ENCODE data around the gene PROX1. TPM values are rescaled to one million over a fixed set of nuclear protein-coding genes. Genes with fewer than 3 reads are reported as not detected.

PROX1 gene
- polyA plus RNA-seq, 1 donor from 2014 or later, result 0.89 TPM

DNA sequence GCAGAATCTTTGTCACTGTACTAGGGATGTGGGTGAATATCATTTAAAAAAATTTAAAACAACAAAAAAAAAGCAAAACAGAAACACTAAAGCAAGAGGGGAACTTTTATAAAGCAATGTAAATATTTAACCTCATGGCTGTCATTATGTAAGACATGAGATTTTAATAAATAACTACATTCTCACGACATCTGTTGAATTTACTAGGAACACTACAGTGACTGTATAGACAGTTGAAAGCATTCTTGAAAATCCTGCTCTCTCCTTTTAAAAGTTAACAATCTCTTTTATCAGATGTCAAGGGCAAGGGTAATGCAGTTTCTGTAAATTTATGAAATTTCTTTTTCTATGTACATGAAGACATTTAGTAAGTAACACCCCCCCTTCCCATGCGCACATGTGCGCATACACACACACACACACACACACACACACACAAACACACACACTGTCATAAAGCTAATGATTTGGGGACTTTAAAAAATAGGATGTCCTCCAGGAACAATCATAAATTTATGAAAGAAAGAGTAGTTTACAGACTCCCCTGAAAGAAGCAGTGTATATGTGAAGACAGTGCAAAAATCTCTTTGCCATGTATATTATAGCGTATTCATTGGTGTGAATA is 51.7 kb downstream of the PROX1 start:
- Mint-ChIP-seq H3K4me1 (no peaks in the 10 kb centered on the region), H3K9me3 (no peaks in the 10 kb centered on the region), H3K4me3 (no peak overlapping the region)

DNA sequence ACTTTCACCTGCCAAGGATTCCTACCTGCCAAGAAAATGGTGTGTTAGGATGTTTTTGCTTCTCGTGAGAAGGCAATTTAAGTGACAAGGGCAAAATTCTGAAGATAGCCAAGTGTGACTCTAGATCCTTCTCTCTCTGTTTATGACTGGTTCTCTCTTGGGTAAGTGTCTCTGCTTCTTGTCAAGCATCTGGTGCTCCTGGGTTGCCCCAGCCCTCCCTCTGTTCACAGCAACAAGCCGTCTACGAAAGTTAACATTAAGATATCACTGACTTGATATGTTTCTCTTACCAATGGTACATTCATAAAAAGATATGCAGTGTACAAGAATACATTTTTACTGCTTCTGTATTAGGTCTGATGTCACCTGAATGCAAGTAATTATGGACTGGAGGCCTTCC is 55.4 kb downstream of the PROX1 start:
- Mint-ChIP-seq H3K9me3 (peaks cover 0 to 4% (median 3%) of the 10 kb centered on the region in 3 donors), H3K4me1 (peaks cover 0 to 1% (median 0%) of the 10 kb centered on the region in 3 donors), H3K27ac (no peak overlapping the region), H3K36me3 (peaks cover 2% of the 10 kb centered on the region), H3K27me3 (no peaks in the 10 kb centered on the region), H3K4me3 (peak overlapping the region in 1 of 4 donors; percentile 38)

More for the DNA sequence above, 51.7 kb downstream of the PROX1 start:
- no peaks in the 10 kb centered on the region for H3K27me3 Mint-ChIP-seq
- H3K27ac Mint-ChIP-seq, result no peak overlapping the region
- H3K36me3 Mint-ChIP-seq, result no peaks in the 10 kb centered on the region

DNA sequence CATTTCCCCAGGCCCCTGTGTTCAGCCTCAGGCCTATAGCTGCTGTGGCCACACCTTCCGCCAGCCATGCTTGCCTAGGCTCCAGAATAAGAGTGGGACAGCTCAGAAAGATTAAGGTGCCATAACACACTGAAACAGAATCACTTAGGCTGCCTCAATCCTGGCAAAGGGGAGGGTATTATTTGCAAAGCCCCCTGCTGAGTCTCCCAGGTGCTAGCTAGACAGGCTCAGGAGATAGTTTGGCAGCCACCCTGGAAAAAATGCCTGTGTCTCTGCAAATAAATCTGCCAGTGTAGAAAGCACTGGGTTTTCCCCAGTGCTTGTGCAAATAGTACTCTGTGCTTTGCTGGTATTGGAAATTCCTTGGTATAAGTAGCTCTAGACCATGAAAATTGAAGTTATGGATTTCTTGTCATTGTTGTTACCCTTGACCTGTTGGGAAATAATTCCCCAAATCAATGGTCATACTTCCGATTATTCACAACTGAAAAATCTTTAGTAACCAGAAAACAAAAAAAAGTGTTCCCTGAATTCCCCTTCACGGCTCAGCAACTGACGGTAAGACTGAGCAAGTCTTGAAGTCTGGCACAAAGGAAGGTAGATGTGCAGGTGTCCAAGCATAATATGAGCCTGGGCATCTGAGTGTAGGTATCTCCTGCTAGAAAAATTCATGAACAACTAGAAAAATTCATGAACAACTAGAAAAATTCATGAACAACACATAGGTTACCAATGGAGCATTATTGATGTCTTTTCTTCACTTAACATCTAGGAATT is 56.9 kb downstream of the PROX1 start:
- Mint-ChIP-seq H3K4me1 (peaks cover 0 to 1% (median 0%) of the 10 kb centered on the region in 3 donors), H3K4me3 (no peak overlapping the region), H3K36me3 (peaks cover 2% of the 10 kb centered on the region), H3K9me3 (peaks cover 4 to 9% (median 7%) of the 10 kb centered on the region in 3 donors), H3K27me3 (no peaks in the 10 kb centered on the region), H3K27ac (no peak overlapping the region)

DNA sequence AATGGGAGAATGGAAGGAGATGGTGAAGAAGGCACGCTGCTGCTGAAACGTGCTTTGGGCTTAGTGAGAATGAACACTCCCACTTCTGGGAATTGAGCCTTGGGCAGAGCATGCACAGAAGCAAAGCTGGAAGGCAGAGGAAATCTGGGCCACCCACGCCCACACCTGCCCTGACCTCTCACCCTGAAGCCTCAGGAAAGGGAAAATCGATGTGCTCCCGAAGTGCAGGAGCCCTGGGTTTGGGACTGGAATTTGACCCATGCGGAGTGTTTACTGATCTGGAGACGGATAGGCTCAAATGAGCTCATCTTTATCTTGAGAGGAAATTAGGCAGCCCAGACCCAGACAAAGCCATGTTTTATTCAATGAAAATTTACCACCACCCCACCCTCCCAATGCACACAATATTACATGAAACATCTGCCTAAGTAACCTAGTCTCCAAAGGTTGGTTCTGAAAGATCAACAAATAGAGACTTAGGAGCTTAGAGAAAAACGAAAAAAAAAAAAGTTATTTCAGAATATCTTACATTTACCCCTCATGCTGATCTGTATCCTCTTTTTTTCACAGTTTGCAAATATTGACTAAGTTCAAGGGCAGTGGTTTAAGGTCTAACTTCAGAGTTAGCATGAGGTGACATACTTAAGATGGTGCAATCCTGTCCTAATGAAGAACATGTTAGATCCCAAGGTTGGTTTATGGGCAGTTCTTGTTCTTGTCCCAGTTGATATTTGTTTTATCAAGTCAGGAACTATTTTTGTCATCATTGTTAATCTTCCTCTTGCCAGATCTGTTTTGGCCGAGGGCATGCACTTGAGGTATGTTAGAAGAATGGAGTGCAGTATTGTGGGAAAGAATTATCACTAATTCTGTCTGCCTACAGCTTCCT is 63.0 kb downstream of the PROX1 start:
- Mint-ChIP-seq H3K4me1 (peaks cover 0 to 1% (median 0%) of the 10 kb centered on the region in 3 donors), H3K27ac (no peak overlapping the region), H3K9me3 (peaks cover 4 to 11% (median 10%) of the 10 kb centered on the region in 3 donors), H3K27me3 (no peaks in the 10 kb centered on the region), H3K4me3 (no peak overlapping the region), H3K36me3 (peaks cover 2% of the 10 kb centered on the region)

DNA sequence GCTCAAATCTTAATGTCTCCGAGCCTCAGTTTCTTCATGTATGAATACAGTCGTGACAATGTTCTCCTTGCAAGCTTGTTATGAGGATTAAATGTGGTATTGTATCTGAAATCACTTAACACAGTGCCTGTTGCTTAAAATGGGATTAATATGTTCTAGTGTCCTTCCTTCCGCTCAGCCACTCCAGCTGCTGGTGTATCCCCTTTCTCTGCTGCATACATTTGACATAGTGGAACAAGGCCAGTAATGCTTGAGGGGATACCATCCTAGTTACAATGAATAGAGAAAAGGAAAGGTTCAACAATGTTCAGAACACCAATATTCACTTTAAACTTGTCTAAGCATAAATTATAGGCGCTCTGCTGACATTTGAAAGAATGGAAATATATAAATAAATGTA is 64.0 kb downstream of the PROX1 start:
- peaks cover 2% of the 10 kb centered on the region for H3K36me3 Mint-ChIP-seq
- H3K9me3 Mint-ChIP-seq, result peaks cover 4 to 11% (median 10%) of the 10 kb centered on the region in 3 donors
- no peaks in the 10 kb centered on the region for H3K27me3 Mint-ChIP-seq
- H3K4me1 Mint-ChIP-seq, result peaks cover 0 to 1% (median 0%) of the 10 kb centered on the region in 3 donors
- no peak overlapping the region for H3K4me3 Mint-ChIP-seq
- no peak overlapping the region for H3K27ac Mint-ChIP-seq

DNA sequence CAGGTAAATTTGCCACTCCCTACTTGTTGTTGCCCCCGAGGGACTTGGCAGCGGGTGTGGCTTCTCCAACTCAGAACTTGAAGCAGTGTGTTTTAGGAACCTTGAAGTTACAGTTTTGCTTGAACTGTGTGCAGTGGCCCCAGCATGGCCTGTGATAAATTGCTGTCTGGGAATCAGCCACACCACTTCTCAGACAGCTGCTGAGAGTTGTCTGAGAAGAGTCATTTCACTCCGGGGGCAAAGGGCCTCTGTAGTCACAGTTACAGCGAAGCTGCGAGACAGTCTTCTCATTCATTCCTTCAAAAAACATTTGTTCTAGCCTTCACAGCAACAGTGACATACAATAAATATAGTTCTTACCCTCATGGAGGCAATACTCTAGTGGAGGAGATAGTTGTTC is 70.3 kb downstream of the PROX1 start:
- H3K27ac Mint-ChIP-seq, result no peak overlapping the region
- H3K36me3 Mint-ChIP-seq, result no peaks in the 10 kb centered on the region
- H3K27me3 Mint-ChIP-seq, result no peaks in the 10 kb centered on the region
- no peaks in the 10 kb centered on the region for H3K4me1 Mint-ChIP-seq
- no peak overlapping the region for H3K4me3 Mint-ChIP-seq
- H3K9me3 Mint-ChIP-seq, result peaks cover 0 to 4% (median 4%) of the 10 kb centered on the region in 3 donors

DNA sequence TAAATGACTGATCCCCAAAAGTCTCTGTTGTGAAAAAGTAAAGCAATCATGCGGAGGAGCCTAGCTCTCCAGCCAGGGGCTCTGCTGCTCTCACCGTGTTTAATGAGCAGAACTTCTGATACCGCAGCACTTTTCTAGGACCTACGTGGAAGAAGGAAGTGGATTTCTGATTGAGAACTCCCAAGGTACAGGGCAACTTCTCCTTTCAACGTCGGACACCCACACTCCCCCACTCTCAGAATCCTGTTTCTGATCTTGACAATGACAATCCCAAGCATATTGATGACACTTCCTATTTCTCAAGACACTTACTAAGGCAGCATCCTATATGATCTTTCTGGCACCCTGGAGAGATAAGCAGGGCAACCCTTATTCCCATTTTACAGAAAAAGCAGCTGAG is 78.4 kb downstream of the PROX1 start:
- no peaks in the 10 kb centered on the region for H3K9me3 Mint-ChIP-seq
- peaks cover 2% of the 10 kb centered on the region for H3K27me3 Mint-ChIP-seq
- H3K27ac Mint-ChIP-seq, result no peak overlapping the region
- no peak overlapping the region for H3K4me3 Mint-ChIP-seq
- H3K4me1 Mint-ChIP-seq, result no peaks in the 10 kb centered on the region
- no peaks in the 10 kb centered on the region for H3K36me3 Mint-ChIP-seq

DNA sequence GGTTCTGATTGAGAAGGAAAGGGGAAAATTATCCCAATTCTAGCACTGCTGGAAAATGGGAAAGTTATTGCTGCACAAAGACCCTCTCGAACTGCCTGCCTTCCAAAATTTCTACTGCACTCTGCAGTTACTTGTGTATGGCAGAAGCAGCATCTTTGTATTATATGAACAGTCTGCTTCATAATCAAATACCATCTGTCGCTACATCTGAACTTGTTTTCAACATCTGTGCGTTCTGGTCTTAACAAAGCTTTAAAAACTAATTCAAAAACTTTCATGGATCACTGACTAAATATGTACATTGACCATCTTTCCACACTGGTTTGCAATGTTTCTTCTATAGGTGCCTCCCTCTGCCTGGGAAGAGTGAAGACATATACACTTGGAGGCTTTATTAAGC is 79.2 kb downstream of the PROX1 start:
- H3K9me3 Mint-ChIP-seq, result no peaks in the 10 kb centered on the region
- H3K27me3 Mint-ChIP-seq, result peaks cover 2% of the 10 kb centered on the region
- H3K4me3 Mint-ChIP-seq, result no peak overlapping the region
- no peak overlapping the region for H3K27ac Mint-ChIP-seq
- no peaks in the 10 kb centered on the region for H3K36me3 Mint-ChIP-seq
- no peaks in the 10 kb centered on the region for H3K4me1 Mint-ChIP-seq

DNA sequence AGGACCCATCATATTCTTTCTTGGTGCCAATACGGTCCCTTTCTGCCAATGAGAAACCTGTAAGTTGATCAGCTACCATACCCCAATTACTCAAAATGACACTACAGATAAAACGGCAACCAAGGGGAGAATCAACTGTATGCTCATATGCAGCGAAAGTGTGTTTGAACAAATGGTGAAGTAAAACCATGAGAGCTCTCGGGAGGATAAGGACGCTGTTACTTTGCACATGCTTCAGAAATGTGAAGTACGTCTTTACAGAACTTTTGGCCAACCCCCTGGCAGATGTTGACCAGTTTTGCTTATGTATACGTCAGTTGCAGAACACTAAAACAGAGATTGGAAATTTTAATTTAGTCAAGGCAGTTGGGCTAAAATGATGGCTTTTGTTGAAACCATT is 79.6 kb downstream of the PROX1 start:
- no peaks in the 10 kb centered on the region for H3K36me3 Mint-ChIP-seq
- no peaks in the 10 kb centered on the region for H3K9me3 Mint-ChIP-seq
- H3K27ac Mint-ChIP-seq, result no peak overlapping the region
- no peak overlapping the region for H3K4me3 Mint-ChIP-seq
- peaks cover 2% of the 10 kb centered on the region for H3K27me3 Mint-ChIP-seq
- no peaks in the 10 kb centered on the region for H3K4me1 Mint-ChIP-seq

DNA sequence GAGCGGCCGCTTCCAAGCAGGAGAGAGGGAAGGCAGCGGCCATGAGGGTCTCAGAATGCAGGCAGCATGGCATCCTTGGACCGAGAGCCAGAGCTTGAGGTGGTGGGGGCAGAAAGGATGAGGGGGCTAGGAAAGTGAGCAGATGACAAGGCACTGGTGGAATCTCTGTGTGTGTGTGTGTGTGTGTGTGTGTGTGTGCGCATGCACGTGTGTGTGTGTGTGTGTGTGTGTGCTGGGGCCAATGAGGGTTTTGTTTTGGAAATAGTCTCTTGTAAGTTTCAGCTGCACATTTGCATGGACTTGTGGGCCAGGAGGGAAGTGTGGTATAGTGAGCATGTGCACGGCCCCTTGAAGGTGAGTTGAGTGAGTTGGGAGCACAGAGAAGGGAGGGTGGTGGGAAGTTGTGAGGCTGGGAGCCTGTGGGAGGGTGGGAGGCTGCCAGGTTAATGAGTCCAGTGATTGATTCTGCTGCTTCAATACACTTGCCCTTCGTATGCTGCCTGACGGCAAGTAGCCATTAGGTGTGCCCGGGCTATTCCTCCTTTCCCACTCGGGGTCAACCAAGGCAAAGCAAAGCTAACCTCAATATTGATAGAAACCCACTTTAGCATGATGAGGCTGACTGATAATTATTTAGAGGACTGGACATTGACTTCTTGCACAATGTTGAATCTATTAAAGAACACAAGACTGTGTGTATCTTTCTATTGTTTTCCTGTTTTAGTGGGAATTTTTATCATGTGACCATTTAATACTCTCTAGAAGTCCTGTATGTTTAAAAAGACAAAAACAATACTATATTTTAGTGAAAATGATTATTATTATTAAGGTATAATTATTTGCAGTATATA is 80.3 kb downstream of the PROX1 start:
- H3K27me3 Mint-ChIP-seq, result peaks cover 2% of the 10 kb centered on the region
- no peak overlapping the region for H3K27ac Mint-ChIP-seq
- no peaks in the 10 kb centered on the region for H3K36me3 Mint-ChIP-seq
- no peaks in the 10 kb centered on the region for H3K9me3 Mint-ChIP-seq
- no peak overlapping the region for H3K4me3 Mint-ChIP-seq
- no peaks in the 10 kb centered on the region for H3K4me1 Mint-ChIP-seq

DNA sequence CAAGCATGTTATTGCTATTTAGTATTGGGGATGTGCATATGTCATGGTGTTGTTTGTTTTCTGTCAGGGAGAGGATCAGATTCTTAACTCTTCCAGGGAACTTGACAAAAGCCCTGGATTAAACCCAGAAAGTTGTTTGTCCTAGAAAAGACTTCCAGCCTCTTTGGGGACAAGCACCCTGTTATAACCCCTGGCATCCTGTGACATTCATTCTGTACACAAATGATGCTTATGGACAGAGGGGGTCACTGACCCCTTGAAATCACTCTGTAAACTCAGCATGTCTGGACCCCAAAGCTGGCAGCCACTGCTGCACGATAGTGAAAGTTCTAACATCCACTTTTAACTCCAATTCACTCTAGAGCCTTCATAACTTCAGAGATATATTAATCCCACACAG is 81.2 kb downstream of the PROX1 start:
- H3K36me3 Mint-ChIP-seq, result no peaks in the 10 kb centered on the region
- H3K4me1 Mint-ChIP-seq, result no peaks in the 10 kb centered on the region
- H3K4me3 Mint-ChIP-seq, result no peak overlapping the region
- H3K27ac Mint-ChIP-seq, result no peak overlapping the region
- no peaks in the 10 kb centered on the region for H3K9me3 Mint-ChIP-seq
- H3K27me3 Mint-ChIP-seq, result peaks cover 6% of the 10 kb centered on the region

DNA sequence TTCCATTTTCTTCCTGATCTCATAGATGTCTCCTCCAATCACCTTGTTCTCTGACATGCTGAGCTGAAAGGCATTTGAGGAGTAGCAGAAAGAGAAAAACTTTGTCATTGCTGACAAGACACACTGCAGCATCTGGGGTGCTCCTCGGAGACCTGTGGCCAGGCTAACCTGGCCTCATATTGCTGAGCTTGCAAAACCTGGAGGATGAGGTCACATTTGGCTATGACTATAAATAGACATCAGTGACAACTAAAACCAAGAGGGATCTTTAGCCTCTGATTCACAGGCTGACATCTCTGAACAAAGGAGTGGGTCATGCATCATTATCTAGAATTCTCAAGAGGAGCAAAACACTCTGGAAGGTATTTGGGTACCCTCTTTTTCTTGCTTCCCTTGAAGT is 83.7 kb downstream of the PROX1 start:
- H3K9me3 Mint-ChIP-seq, result no peaks in the 10 kb centered on the region
- no peak overlapping the region for H3K4me3 Mint-ChIP-seq

DNA sequence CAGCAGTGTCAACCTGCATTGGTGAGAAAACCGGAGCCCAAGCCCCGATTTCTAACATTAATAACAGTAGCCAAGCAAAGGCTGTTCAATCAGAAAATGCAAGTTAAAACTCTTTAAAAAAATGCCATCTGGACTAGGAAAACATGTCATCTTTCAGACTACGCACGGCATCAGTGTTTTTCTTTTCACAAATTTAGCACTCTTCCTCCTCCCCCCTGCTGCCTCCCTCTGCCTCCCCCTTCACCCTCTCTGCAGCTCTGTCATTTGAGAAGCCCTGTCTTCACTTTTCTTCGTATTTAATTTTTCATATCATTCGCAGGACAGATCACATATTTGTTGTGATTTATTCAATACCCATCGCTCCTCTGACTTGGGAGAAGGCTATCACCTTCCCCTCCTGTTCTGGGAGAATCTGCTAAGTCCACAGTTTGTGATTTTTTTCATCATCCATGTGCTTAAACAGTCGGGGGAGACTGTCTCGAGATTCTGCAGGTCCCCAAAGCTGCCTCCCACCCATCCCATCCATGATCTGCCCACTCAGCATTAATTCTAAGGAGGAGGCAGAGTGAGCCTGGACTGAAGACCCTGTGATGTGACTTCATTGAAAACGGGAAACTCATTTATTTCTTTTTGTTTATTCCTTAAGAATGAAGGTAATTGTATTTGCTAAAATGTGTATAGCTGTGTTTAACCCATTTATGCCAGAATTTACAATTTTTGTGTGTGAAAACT is 84.8 kb downstream of the PROX1 start:
- no peaks in the 10 kb centered on the region for H3K4me1 Mint-ChIP-seq
- H3K9me3 Mint-ChIP-seq, result no peaks in the 10 kb centered on the region
- H3K27me3 Mint-ChIP-seq, result peaks cover 6% of the 10 kb centered on the region
- H3K36me3 Mint-ChIP-seq, result peaks cover 5% of the 10 kb centered on the region
- no peak overlapping the region for H3K27ac Mint-ChIP-seq
- no peak overlapping the region for H3K4me3 Mint-ChIP-seq

More for the DNA sequence above, 83.7 kb downstream of the PROX1 start:
- H3K27ac Mint-ChIP-seq, result no peak overlapping the region
- H3K27me3 Mint-ChIP-seq, result peaks cover 6% of the 10 kb centered on the region
- H3K4me1 Mint-ChIP-seq, result no peaks in the 10 kb centered on the region
- peaks cover 5% of the 10 kb centered on the region for H3K36me3 Mint-ChIP-seq

DNA sequence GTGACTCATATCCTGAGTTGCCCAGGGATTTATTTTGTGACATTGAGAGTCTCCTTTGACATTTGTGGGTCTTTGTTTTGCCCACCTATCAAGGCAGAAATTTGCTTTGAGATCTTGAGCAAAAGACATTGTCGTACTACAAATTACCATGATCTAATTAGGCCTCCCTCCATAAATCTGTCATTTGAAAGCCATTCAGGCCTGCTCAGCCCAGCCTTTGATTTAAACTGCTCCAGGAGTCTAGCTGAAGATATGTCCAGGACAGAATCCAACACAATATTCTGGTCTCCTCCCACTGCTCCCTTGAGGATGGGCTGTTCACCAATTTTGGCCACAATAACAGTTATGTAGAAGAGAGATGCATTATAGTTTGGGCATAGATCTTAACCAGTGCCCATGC is 86.7 kb downstream of the PROX1 start:
- H3K4me1 Mint-ChIP-seq, result no peaks in the 10 kb centered on the region
- peaks cover 5% of the 10 kb centered on the region for H3K36me3 Mint-ChIP-seq
- H3K27me3 Mint-ChIP-seq, result peaks cover 4% of the 10 kb centered on the region
- H3K9me3 Mint-ChIP-seq, result peaks cover 0 to 3% (median 0%) of the 10 kb centered on the region in 3 donors
- H3K27ac Mint-ChIP-seq, result no peak overlapping the region
- no peak overlapping the region for H3K4me3 Mint-ChIP-seq

Data from IgD-negative memory B cell (primary cell).